ENCODE measurements around the gene DMD.

DNA sequence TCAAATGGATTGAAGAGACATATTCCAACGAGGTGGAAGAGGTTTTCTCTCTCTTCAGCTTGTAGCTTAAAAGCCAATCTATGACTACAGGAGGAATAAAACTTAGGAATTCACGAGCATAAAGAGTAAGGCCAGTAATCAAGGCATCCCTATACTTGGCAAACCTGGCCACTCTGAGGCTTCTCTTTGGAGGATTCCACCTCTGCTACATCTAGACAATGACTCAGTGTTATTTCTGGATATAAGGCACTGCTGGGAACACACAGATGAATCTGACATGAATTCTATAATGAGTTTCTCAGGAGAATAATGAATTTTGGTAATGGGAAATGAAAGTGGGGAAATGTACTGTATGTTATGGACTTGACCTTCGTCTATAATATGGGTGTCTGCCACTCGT, 1123.7 kb downstream of the DMD start:
- TF ChIP-seq SIN3A (IDR thresholded peaks at IDR 0.05; ENCODE audit: borderline replicate concordance, low read depth, low read length) (no peak), ATAD3A (CRISPR knock-in tag; IDR thresholded peaks at IDR 0.05) (no peak)
- TF ChIP-seq, protein P1, sequence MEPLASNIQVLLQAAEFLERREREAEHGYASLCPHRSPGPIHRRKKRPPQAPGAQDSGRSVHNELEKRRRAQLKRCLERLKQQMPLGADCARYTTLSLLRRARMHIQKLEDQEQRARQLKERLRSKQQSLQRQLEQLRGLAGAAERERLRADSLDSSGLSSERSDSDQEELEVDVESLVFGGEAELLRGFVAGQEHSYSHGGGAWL (CRISPR knock-in tag; IDR thresholded peaks at IDR 0.05) = no peak

All from HepG2 (cell line).